GM23248 (cell line): Measurements from ENCODE around the gene GATM.

Experiments
- EZH2 ChIP-seq: fragments of 200-600 bp; sonication (generic); IDR thresholded peaks from 2 replicates; pipeline ENCODE4 v1.6.1; 2018; ENCODE audit warnings: antibody characterized with exemption, mild to moderate bottlenecking; ENCODE audit not compliant: insufficient read depth, poor library complexity, severe bottlenecking
- EZH2phosphoT487 ChIP-seq: fragments of 200-600 bp; sonication (generic); IDR thresholded peaks from 2 replicates; pipeline ENCODE4 v1.6.1; 2018; ENCODE audit warnings: antibody characterized with exemption, moderate library complexity, mild to moderate bottlenecking, low read depth; ENCODE audit not compliant: insufficient read depth

DNA sequence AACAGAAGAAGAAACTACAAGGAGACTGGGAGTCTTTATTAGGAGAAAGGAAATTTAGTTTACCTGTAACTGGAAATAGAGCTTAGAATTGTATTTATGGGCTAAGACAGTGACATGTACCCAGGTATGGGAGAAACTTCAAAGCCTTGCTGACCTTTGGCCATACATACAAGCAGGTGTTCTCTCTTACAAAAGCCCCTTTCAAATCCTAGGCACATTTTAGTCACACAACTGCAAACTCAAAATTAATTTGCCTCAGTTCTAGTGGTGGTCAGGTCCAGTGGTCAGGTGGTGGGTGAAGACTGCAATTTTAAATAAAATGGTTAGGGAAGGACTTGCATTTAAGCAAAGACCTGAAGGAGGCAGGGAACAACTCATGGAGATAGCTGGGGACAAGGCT is 30.4 kb downstream of the GATM start:
- no peak for TF ChIP-seq EZH2
- TF ChIP-seq EZH2phosphoT487: no peak
